Rectal smooth muscle tissue (tissue), 1 donor: Measurements from ENCODE around the gene ADGRB3.

Source experiments
- H3K27ac ChIP-seq: one replicate; pipeline ENCODE4 v1.7.0; 2013; ENCODE audit warnings: low read depth, low read length, inconsistent platforms
- H3K27me3 ChIP-seq: one replicate; pipeline ENCODE4 v1.7.0; 2013; ENCODE audit warnings: low read length; ENCODE audit not compliant: control insufficient read depth, insufficient read depth
- H3K36me3 ChIP-seq: one replicate; pipeline ENCODE4 v1.7.0; 2013; ENCODE audit warnings: low read length; ENCODE audit not compliant: control insufficient read depth, insufficient read depth
- H3K4me1 ChIP-seq: one replicate; pipeline ENCODE4 v1.7.0; 2013; ENCODE audit warnings: low read length; ENCODE audit not compliant: control insufficient read depth, insufficient read depth
- H3K4me3 ChIP-seq: one replicate; pipeline ENCODE4 v1.7.0; 2013; ENCODE audit warnings: low read length
- H3K9ac ChIP-seq: one replicate; pipeline ENCODE4 v1.7.0; 2013; ENCODE audit warnings: low read length

The ADGRB3 gene

DNA sequence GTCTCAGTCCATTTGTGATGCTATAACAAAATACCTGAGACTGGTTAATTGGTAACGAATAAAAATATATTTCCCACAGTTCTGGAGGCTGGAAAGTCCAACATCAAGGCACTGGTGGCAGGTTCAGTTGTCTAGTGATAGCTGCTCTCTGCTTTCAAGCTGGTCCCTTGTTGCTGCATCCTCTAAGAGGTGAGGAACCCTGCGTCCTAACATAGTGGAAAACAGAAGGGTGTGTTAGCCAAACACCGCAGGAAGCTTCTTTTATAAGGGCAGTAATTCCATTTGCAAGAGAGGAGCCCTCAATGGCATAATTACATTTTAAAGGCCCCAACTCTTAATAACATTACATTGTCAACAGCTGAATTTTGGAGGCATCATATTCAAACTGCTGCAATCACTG lies 372.7 kb downstream of the ADGRB3 start:
- H3K9ac ChIP-seq, result no peak overlapping the region

DNA sequence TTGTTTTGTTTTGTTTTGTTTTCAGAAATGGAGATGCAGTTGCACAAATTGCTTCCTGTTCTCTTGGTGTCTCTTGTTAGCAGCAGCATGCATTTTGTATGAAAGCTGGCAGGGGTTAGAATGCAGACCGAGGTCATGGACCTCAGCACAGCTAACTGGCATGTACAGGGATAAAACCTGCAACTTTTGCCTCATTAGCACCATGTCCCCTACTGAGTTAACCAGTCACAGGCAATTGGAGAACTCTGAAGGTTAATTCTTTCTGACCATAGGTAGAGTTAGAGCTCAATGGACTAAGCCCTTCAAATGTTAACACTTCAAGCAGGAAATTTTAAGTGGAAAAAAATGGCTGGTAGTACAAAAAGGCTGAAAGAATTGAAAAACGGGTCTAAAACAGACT lies 377.1 kb downstream of the ADGRB3 start:
- Histone ChIP-seq H3K36me3 (no peaks in the 10 kb centered on the region), H3K4me1 (no peaks in the 10 kb centered on the region), H3K27me3 (no peaks in the 10 kb centered on the region), H3K9ac (no peak overlapping the region), H3K27ac (no peak overlapping the region), H3K4me3 (no peak overlapping the region)

More for the DNA sequence above, 372.7 kb downstream of the ADGRB3 start:
- Histone ChIP-seq H3K27ac (no peak overlapping the region), H3K36me3 (no peaks in the 10 kb centered on the region), H3K27me3 (no peaks in the 10 kb centered on the region), H3K4me3 (no peak overlapping the region), H3K4me1 (no peaks in the 10 kb centered on the region)

DNA sequence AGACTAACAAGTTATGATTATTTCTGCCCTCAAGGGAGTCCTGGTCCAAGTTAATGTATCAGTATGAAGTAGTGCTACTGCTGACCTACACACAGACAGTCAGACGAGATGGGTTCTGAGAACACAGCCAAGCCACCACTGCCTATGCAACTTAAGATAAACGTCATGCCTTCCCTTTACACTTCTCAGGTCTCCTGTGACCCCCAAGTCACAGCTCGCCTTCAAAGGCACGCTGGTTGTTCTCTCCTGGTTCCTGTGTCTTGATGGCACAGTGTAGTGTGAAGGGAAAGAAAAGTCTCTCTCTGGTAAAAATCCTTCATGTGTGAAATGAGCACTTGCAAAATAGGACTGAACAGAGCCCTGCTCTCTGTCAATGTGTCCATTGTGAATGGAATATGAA lies 377.8 kb downstream of the ADGRB3 start:
- no peaks in the 10 kb centered on the region for H3K27me3 ChIP-seq
- H3K36me3 ChIP-seq, result no peaks in the 10 kb centered on the region
- H3K27ac ChIP-seq, result no peak overlapping the region
- no peak overlapping the region for H3K9ac ChIP-seq
- no peak overlapping the region for H3K4me3 ChIP-seq
- H3K4me1 ChIP-seq, result no peaks in the 10 kb centered on the region

DNA sequence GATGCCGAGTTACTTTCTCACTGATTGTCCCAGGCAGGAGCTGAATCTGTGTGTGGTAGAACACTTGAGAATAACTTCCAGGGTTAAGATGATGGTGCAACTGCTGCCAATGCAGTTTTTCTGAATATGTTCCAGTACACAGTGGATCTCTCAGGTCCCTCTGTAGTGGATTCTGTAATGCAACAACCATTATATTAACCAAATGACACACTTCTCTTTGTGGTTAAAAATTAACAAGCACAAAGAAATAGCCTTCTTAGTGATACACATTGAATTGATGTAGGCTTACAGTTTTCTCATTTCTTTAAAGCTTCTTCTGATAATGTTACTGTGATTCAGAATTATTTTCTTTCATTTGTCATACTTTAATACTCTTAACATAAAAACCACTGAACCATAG lies 383.8 kb downstream of the ADGRB3 start:
- Histone ChIP-seq H3K9ac (no peak overlapping the region), H3K27me3 (no peaks in the 10 kb centered on the region), H3K27ac (no peak overlapping the region), H3K4me3 (no peak overlapping the region), H3K36me3 (no peaks in the 10 kb centered on the region), H3K4me1 (no peaks in the 10 kb centered on the region)

DNA sequence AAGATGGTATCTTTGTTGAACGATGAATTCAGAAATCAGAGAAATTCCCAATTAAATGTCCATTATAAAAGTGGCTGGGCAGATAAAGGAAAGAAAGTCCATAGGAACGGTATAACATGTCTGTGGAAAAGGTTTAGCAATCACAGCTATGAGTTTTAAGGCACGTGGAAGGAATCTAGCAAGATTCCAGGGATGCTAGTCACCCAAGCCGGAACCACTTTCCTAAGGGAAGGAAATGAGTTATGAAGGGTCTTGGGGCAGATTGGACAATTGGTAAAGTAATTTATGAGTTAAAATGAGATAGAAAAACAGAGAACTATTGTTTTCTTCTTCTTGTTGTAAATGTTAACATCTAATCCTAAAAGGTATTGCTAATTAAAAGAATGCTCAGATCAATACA lies 384.8 kb downstream of the ADGRB3 start:
- Histone ChIP-seq H3K9ac (no peak overlapping the region), H3K36me3 (no peaks in the 10 kb centered on the region), H3K27ac (no peak overlapping the region), H3K27me3 (no peaks in the 10 kb centered on the region), H3K4me3 (no peak overlapping the region), H3K4me1 (no peaks in the 10 kb centered on the region)

DNA sequence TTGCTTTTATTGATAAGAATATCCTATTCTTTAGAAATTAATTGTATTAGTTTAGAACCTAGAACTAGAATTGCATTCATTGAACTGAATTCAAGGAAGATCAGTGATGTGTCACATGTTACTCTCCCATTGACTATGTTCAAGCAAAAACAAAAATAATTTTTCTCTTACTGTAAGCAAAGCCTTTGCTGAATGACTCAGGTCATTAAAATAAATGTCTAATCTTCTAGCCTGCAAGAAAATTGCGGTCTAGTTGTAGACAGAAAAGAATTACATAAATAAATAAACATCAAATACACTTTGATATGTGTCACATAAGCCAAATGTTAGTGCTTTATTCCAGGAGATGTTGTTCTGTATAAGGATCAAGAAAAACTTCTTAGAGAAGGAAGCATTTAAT lies 387.9 kb downstream of the ADGRB3 start:
- Histone ChIP-seq H3K4me1 (no peaks in the 10 kb centered on the region), H3K9ac (no peak overlapping the region), H3K27ac (no peak overlapping the region), H3K4me3 (no peak overlapping the region), H3K27me3 (no peaks in the 10 kb centered on the region), H3K36me3 (no peaks in the 10 kb centered on the region)

DNA sequence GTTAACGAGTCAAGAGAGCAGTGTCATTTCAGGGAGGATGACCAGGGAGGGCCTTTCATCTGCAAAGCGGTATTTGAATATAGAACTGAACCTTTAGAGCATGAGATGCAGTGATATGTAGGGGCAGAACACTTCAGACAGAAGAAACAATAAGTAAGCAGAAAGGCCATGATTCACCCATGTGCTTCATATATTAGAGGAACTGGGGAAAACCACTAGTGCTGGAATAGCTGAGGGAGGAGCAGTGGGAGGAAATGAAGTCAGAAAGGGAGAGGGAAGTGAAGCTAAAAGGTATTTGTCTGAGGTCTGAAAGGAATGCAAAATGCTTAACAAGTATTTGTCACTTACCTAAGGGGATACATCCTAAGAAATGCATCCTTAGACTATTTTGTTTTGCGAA lies 391.2 kb downstream of the ADGRB3 start:
- Histone ChIP-seq H3K36me3 (no peaks in the 10 kb centered on the region), H3K4me1 (no peaks in the 10 kb centered on the region), H3K9ac (no peak overlapping the region), H3K27me3 (no peaks in the 10 kb centered on the region), H3K4me3 (no peak overlapping the region), H3K27ac (no peak overlapping the region)

DNA sequence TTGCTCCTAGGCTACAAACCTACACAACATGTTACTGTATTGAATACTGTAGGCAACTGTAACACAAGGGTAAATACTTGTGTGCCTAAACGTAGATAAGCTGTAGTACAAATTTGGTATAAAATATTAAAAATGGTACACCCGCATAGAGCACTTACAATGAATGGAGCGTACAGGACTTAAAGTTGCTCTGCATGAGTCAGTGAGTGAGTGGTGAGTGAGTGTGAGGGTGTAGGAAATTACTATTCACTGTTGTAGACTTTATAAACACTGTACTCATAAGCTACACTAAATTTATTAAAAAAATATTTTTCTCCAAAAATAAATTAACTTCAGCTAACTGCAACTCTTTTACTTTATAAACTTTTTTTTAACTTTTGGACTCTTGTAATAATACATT lies 391.6 kb downstream of the ADGRB3 start:
- Histone ChIP-seq H3K27ac (no peak overlapping the region), H3K9ac (no peak overlapping the region), H3K36me3 (no peaks in the 10 kb centered on the region), H3K4me1 (no peaks in the 10 kb centered on the region), H3K27me3 (no peaks in the 10 kb centered on the region), H3K4me3 (no peak overlapping the region)

DNA sequence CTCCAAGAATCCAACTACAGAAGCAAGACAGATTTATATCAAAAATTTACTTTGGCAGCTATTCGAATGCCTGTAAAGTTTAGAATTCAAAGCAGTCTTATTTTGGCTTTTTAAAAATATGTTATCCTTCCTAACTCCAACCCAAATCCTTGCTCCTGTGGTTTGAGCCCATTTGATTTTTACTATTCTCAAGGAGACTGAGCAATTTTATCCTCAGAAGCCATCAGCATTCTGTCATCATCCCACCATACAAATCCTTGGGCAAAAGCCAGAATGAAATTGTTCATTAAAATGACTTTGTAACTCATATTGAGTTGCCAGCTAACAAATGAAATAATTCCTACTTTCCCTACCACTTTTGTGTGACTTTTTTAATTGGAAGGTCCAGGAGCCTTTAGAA lies 392.8 kb downstream of the ADGRB3 start:
- Histone ChIP-seq H3K27ac (no peak overlapping the region), H3K4me3 (no peak overlapping the region), H3K9ac (no peak overlapping the region)

DNA sequence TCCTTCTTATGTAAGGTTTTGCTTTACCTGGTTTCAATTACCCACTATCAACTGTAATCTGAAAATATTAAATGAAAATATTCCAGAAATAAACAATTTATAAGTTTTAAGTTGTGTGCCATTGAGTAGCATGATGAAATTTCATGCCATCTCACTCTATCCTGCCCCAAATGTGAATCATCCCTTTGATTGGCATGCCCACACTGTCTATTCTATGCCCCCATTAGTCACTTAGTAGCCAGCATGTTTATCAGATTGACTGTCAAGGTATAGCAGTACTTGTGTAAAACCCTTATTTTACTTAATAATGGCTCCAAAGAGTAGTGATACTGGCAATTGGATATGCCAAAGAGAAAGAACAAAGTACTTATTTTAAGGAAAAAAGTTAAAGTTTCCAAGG lies 403.8 kb downstream of the ADGRB3 start:
- H3K27ac ChIP-seq, result no peak overlapping the region
- H3K36me3 ChIP-seq, result no peaks in the 10 kb centered on the region
- no peaks in the 10 kb centered on the region for H3K27me3 ChIP-seq
- no peaks in the 10 kb centered on the region for H3K4me1 ChIP-seq
- no peak overlapping the region for H3K9ac ChIP-seq
- no peak overlapping the region for H3K4me3 ChIP-seq

More for the DNA sequence above, 392.8 kb downstream of the ADGRB3 start:
- Histone ChIP-seq H3K36me3 (no peaks in the 10 kb centered on the region), H3K27me3 (no peaks in the 10 kb centered on the region), H3K4me1 (no peaks in the 10 kb centered on the region)

DNA sequence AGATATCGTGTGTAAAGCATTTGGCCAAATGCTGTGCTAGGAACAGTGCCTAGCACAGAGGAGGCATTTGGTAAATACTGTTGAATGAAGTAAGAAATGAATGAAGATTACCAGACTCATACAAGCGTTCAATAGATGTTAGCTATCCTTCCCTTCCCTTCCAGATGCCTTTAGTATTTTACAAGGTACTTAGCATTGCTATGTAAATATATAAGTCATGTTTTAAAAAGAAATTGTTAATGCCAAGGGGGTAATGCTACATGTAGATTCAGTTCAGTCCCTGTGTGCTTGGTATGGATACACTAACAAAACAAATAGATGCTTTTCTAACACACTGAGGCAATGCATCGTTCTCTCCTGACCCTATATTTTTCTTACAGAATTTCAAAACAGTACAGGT lies 407.2 kb downstream of the ADGRB3 start:
- no peak overlapping the region for H3K9ac ChIP-seq
- H3K4me3 ChIP-seq, result no peak overlapping the region
- H3K36me3 ChIP-seq, result no peaks in the 10 kb centered on the region
- H3K27ac ChIP-seq, result no peak overlapping the region
- no peaks in the 10 kb centered on the region for H3K27me3 ChIP-seq
- no peaks in the 10 kb centered on the region for H3K4me1 ChIP-seq

DNA sequence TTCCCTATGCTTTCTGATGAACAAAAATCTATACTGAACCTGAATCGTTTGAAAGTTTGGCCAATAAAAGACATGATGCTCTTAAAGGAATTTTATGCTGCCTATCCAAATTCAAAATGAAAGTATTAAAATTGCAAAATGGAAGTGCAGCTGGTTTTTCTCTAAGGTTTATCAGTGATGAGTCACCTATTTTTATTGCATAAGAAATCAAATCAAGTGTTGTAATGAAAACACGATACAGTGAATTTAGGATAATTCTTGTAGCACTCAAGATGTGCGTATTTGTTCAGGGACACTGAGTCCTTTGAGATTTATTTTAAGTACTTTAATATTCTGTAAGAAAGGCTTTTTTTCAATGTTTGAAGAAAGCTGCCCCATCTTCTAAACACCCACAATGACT lies 409.5 kb downstream of the ADGRB3 start:
- Histone ChIP-seq H3K27me3 (no peaks in the 10 kb centered on the region), H3K36me3 (no peaks in the 10 kb centered on the region), H3K4me1 (no peaks in the 10 kb centered on the region), H3K4me3 (no peak overlapping the region), H3K27ac (no peak overlapping the region), H3K9ac (no peak overlapping the region)

DNA sequence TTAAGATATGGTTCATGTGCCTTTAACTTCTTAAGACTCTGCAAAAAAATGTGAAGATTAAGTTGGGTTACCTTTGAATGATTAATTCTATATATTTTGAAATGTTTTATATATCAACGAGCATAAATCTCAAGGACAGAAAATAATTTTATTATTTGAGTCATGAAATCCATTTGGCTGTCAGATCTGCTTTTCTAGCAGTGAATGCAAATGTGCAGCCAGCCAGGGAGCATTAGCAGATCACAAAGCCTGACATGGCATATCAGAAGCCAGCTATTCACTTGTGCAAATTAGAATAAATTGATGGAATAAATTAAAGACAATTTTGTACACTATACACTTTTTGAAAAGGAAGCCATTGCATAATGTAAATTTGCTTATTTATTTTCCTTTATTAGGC lies 424.3 kb downstream of the ADGRB3 start:
- H3K36me3 ChIP-seq, result no peaks in the 10 kb centered on the region
- H3K27ac ChIP-seq, result no peak overlapping the region
- no peaks in the 10 kb centered on the region for H3K4me1 ChIP-seq
- no peaks in the 10 kb centered on the region for H3K27me3 ChIP-seq
- no peak overlapping the region for H3K9ac ChIP-seq
- H3K4me3 ChIP-seq, result no peak overlapping the region

DNA sequence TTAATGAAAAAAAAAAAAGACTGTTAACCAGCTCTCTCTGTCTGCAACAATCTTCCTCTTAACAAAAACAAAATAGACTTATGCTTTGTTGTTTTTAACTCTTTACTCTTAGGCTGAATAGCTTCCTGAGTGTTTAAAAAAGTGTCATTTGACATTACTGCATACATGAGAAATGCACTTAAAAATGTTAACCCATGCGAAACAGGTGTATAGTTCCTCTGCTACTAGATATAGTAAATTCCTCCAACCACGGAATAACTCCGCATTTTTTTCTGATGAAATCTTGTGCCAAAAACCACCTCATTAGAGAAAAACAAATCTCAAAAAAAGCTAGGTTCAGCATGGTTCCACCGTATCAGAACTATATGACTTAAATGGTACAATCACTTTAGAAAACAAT lies 426.0 kb downstream of the ADGRB3 start:
- H3K4me1 ChIP-seq, result no peaks in the 10 kb centered on the region
- H3K36me3 ChIP-seq, result no peaks in the 10 kb centered on the region
- no peak overlapping the region for H3K4me3 ChIP-seq
- H3K9ac ChIP-seq, result no peak overlapping the region
- no peak overlapping the region for H3K27ac ChIP-seq
- H3K27me3 ChIP-seq, result no peaks in the 10 kb centered on the region
